ENCODE data around the gene CNTNAP2. TPM values are rescaled to one million over a fixed set of nuclear protein-coding genes. Genes with fewer than 3 reads are reported as not detected.

The CNTNAP2 gene
- total RNA-seq, 1 experiment from 2014 or later: 60.0 TPM

- Histone ChIP-seq H3K27ac (ENCODE audit: low read depth, low read length, poor library complexity, severe bottlenecking) (no peak overlapping the region), H3K9me3 (ENCODE audit: low read depth, low read length, poor library complexity, severe bottlenecking) (no peaks in the 10 kb centered on the region), H3K27me3 (replicated peaks; ENCODE audit: insufficient read depth, low read depth, low read length, poor library complexity) (no peaks in the 10 kb centered on the region), H3K36me3 (ENCODE audit: insufficient read depth, low read length, poor library complexity, severe bottlenecking) (no peaks in the 10 kb centered on the region), H3K4me1 (ENCODE audit: insufficient read depth, low read length, poor library complexity, severe bottlenecking) (no peaks in the 10 kb centered on the region), H3K4me3 (ENCODE audit: low read depth, low read length, poor library complexity, severe bottlenecking) (no peak overlapping the region)
- ChIA-PET POLR2A (ENCODE audit: low non-redundant PET) (no interaction called here), CTCF (no interaction called here)
- TF ChIP-seq EZH2 (IDR thresholded peaks at IDR 0.05; ENCODE audit: borderline replicate concordance, low read depth, low read length, poor library complexity, severe bottlenecking): no peak
- TF ChIP-seq CTCF (conservative IDR thresholded peaks at IDR 0.05; ENCODE audit: low read depth, low read length): no peak
- DNase-seq (ENCODE audit: low spot score): no peak
- intact Hi-C loops (cut with micrococcal nuclease; ENCODE audit: unreplicated experiment): no loop called here
- BruUV-seq (replicated peaks): no TSS peak
Observed at GRCh38 chr7:147199868-147200267, 1083.3 kb downstream of the CNTNAP2 start.

GRCh38 chr7:147207988-147208387, 1091.4 kb downstream of the CNTNAP2 start:
- BruUV-seq (replicated peaks): no TSS peak
- TF ChIP-seq EZH2 (IDR thresholded peaks at IDR 0.05; ENCODE audit: borderline replicate concordance, low read depth, low read length, poor library complexity, severe bottlenecking): no peak
- TF ChIP-seq CTCF (conservative IDR thresholded peaks at IDR 0.05; ENCODE audit: low read depth, low read length): no peak
- no peaks in the 10 kb centered on the region for H3K36me3 ChIP-seq (ENCODE audit: insufficient read depth, low read length, poor library complexity, severe bottlenecking)
- intact Hi-C loops (cut with micrococcal nuclease; ENCODE audit: unreplicated experiment): no loop called here
- H3K27ac ChIP-seq (ENCODE audit: low read depth, low read length, poor library complexity, severe bottlenecking): no peak overlapping the region
- no peaks in the 10 kb centered on the region for H3K9me3 ChIP-seq (ENCODE audit: low read depth, low read length, poor library complexity, severe bottlenecking)
- POLR2A ChIA-PET (ENCODE audit: low non-redundant PET): no interaction called here
- no peak for DNase-seq (ENCODE audit: low spot score)
- H3K4me1 ChIP-seq (ENCODE audit: insufficient read depth, low read length, poor library complexity, severe bottlenecking): no peaks in the 10 kb centered on the region
- H3K27me3 ChIP-seq (replicated peaks; ENCODE audit: insufficient read depth, low read depth, low read length, poor library complexity): no peaks in the 10 kb centered on the region
- CTCF ChIA-PET: no interaction called here
- no peak overlapping the region for H3K4me3 ChIP-seq (ENCODE audit: low read depth, low read length, poor library complexity, severe bottlenecking)

- Histone ChIP-seq H3K27ac (ENCODE audit: low read depth, low read length, poor library complexity, severe bottlenecking) (no peak overlapping the region), H3K36me3 (ENCODE audit: insufficient read depth, low read length, poor library complexity, severe bottlenecking) (no peaks in the 10 kb centered on the region), H3K4me1 (ENCODE audit: insufficient read depth, low read length, poor library complexity, severe bottlenecking) (no peaks in the 10 kb centered on the region), H3K9me3 (ENCODE audit: low read depth, low read length, poor library complexity, severe bottlenecking) (no peaks in the 10 kb centered on the region), H3K4me3 (ENCODE audit: low read depth, low read length, poor library complexity, severe bottlenecking) (no peak overlapping the region), H3K27me3 (replicated peaks; ENCODE audit: insufficient read depth, low read depth, low read length, poor library complexity) (no peaks in the 10 kb centered on the region)
- no TSS peak for BruUV-seq (replicated peaks)
- intact Hi-C loops (cut with micrococcal nuclease; ENCODE audit: unreplicated experiment): no loop called here
- TF ChIP-seq EZH2 (IDR thresholded peaks at IDR 0.05; ENCODE audit: borderline replicate concordance, low read depth, low read length, poor library complexity, severe bottlenecking) (no peak), CTCF (conservative IDR thresholded peaks at IDR 0.05; ENCODE audit: low read depth, low read length) (no peak)
- DNase-seq (ENCODE audit: low spot score): no peak
- ChIA-PET POLR2A (ENCODE audit: low non-redundant PET) (no interaction called here), CTCF (no interaction called here)
Observed at GRCh38 chr7:147231275-147231674, 1114.7 kb downstream of the CNTNAP2 start.
